Stimulated activated CD8-positive, alpha-beta memory T cell treated with anti-CD3 and anti-CD28 coated beads, Interleukin-12 subunit alpha, Interleukin-12 subunit beta, amount 100 ng/mL, for 4 hours (primary cell): ENCODE results near the gene HYDIN.
"Not testable (repeated sequence)": the region's sequence is repeated elsewhere in the genome, so short reads cannot be mapped to it uniquely, and the experiment has no call there.

Source experiments
- DNase-seq: peaks from one replicate; pipeline ENCODE4 v3.0.0-alpha.2; 2020; ENCODE audit warnings: low read depth

The HYDIN gene

DNA sequence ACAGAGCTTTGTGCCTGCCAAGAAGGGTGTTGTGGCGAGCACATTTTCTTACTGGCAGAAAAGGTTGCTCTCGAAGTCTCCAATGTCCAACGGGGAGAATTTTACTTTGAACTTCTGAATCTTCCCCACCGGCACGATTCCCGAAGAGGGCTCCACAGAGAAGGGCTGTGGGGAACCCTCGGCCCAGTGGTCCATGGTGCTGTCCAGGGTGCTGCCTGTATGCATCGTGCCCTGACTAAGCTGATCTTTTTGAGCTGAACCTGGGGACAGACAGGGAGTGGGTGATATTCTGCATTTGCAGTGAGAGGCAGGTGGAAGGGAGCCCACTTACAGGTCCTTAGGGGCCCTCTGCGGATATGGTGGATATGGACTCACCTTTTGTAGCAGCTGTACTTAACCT lies 368.5 kb downstream of the HYDIN start:
- not testable (repeated sequence) for DNase-seq

DNA sequence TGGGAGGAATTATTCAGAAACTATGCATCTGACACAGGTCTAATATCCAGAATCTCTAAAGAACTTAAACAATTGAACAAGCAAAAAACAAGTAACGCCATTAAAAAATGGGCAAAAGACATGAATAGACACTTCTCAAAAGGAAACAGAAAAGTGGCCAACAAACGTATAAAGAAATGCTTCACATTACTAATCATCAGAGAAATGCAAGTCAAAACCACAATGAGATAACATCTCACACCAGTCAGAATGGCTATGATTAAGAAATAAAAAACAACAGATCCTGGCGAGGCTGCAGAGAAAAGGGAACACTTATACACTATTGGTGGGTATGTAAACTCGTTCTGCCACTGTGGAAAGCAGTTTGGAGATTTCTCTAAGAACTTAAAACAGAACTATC lies 379.2 kb downstream of the HYDIN start:
- not testable (repeated sequence) for DNase-seq

DNA sequence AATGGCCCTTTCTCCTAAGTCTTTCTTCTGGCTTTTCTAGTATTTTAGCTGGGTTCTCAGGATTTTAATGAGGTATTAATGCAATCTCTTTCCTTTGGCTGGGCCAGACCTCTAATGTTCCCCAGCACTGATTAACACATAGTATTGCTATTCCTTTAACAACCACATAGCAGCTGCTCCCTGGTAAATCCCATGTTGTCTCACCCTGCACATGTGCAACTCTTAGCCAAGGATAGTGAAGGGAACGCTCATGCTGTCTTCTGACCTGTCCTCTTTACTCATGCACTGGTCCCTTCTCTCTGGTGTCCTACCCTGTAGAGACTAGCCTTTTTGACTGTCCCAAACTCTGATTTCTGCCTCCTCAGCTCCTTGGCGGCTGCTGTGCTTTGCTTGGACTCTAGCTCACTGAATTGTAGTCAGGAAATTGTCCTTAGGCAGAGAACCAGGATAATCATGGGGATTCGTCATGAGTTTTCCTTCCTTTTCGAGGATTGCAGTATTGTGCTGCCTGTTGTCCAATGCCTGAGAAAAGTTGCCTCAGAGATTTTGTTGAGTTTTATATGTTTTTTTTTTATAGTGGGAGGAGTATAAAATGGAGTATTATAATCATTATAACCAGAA lies 406.9 kb downstream of the HYDIN start:
- not testable (repeated sequence) for DNase-seq

DNA sequence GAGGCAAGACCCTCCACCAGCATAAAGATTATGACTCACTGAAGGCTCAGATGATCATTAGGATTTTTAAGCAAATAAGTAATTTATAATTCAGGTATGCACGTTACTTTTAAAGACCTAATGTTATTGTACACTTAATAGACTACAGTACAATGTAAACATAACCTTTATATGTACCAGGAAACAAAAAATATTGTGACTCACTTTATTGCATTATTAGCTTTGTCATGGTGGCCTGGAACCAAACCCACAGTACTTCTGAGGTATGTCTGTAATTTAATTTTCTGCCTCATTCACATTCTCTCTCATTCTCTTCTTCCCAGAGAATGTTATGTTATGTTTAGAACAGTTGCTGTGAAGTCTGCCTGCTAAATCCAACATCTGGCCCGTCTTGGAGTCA lies 407.8 kb downstream of the HYDIN start:
- DNase-seq: not testable (repeated sequence)

DNA sequence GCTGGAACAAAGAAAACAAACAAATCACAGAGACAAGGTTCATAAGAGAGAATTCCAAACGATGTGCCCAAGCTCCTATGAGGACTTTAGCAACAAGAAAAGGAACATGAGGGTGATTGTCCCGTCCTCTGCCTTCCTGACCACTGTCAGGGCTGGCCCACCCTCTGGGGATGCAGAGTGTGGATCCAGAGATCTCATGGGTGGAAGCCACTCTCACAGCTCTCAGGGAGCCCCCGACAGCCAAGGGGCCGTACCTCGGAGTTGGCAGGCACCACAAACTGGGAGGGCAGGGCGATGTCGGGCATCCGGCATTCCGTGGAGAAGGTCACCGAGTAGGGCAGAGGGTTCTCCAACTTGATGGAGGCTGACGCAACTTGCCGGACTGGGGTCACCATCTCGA lies 412.4 kb downstream of the HYDIN start:
- DNase-seq: not testable (repeated sequence)

GRCh38 chr16:70809392-70810060 lies 421.0 kb downstream of the HYDIN start:
- DNase-seq: no peak

DNA sequence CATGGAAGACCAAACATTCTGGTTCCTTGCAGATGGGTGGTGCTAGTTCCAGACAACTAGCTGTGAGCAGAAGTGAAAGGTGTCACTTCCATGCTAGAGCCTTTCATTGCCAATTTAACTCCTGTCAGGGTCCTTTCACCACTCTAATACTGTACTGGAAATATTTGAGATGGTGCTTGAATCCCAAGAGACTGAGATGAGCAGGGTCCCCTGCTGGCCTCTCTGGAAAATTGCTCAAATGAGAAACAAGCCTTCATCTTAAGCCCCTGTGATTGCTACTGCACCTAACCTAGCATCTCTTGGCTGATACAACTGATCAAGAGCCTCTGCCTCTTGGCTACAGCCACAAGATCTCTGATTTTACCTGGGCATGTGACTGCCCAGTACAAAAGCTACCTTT lies 422.2 kb downstream of the HYDIN start:
- DNase-seq: no peak

GRCh38 chr16:70805787-70806186 lies 424.7 kb downstream of the HYDIN start:
- no peak for DNase-seq

DNA sequence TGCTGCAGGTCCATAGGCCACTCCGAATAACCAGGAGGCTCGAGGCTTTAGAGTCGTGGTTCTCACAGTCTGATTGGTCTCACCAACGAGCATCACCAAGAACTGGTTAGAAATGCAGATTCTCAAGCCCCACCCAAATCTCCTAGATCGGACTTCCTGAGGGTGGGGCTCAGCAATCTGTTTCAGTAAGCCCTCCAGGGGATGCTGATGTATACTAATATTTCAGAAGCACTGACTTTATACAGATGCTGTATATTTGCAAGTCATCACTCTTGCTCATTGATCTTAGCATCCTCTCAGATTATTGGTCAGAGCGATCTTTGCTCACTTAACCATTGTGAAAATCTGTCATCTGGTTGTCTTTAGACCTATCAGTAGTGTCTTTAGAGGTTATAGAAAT lies 425.1 kb downstream of the HYDIN start:
- DNase-seq: no peak

GRCh38 chr16:70804734-70805169 lies 425.8 kb downstream of the HYDIN start:
- no peak for DNase-seq

DNA sequence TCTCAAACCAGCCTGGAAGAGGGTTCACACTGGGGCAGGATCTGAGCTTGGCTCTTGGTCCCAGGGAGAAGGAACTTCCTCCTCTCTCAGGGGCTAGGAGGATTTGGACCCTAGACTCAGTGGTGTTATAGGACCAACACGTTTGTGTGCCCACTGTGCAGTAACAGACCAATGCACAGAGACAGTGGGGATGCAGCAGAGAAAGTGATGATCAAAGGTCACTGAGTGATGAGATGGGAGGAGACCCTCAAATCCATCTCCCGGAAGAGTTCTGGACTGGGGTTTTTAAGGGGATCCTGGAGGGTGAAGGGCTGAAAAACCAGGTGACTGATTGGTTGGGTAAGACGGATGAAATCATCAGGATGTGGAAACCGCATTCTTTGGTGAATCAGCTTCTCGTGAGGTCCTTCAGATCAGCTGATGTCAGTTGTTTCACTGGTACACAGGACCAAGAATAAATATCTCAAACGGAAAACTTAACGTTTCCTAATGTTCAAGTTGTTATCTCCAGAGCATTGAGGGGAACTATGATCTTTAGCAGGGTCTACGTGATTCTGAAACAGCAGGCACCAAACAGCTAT lies 426.3 kb downstream of the HYDIN start:
- no peak for DNase-seq

DNA sequence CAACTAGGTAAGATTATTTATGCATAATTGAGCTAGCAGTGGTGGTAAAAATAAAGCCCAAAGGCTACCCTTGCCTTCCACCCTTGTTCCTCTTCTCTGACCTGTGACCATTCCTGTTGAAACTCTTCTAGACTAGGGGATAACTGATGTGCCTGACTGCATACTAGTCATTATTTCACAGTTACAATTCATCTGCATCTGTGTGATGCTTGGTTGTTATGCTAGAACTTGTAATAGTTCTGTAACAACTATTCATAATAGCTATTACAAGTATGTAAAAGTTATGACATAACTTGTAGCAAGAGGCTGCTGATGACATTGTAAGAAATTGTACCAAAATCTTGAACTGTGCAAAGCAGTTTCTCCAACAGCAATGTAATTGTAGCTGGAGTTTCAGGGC lies 427.2 kb downstream of the HYDIN start:
- no peak for DNase-seq

- no peak for DNase-seq
Measured at GRCh38 chr16:70801611-70802010, 428.9 kb downstream of the HYDIN start.

GRCh38 chr16:70800781-70801480 lies 429.6 kb downstream of the HYDIN start, which contains the start of gene VAC14:
VAC14 (minus strand) TSS chr16:70801158; CDS start chr16:70800900, 258 bp downstream.
- DNase-seq: peak; percentile 92

DNA sequence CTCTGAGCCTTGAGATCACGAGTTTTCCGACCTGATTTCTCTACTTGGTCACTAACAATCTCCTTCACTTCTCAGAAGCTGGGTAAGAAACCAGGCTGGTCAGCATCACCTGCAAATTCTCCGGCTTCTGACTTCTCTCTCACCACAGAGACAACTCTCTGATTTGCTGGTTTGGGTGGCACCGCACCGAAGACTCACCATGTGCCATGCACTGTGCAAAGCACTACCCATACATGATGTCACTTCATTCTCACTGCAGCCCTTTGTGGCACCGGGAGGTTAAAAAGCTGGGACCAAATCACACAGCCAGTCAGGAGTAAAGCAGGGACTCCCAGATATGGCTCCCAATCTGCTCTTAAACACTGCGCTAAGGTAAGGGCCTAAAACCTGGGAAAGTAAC lies 430.2 kb downstream of the HYDIN start:
- no peak for DNase-seq

DNA sequence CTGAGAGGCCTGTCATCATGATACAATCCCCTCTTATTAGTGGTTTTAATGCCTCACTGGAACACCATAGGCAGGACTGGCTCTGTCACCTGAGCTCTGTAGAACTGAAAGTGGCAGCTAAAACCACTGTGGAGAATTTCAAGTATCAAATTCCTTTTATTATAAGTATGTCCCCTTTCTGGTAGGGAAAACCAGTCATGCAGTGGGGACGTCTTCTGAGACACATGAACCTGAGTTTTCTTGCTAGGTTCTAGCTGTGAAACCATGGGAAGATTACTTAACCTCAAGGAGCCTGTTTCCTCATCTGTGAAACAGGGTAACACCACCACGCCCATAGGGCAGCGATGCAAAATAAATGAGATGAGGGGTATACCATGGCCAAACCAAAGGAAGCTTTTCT lies 434.2 kb downstream of the HYDIN start:
- no peak for DNase-seq

DNA sequence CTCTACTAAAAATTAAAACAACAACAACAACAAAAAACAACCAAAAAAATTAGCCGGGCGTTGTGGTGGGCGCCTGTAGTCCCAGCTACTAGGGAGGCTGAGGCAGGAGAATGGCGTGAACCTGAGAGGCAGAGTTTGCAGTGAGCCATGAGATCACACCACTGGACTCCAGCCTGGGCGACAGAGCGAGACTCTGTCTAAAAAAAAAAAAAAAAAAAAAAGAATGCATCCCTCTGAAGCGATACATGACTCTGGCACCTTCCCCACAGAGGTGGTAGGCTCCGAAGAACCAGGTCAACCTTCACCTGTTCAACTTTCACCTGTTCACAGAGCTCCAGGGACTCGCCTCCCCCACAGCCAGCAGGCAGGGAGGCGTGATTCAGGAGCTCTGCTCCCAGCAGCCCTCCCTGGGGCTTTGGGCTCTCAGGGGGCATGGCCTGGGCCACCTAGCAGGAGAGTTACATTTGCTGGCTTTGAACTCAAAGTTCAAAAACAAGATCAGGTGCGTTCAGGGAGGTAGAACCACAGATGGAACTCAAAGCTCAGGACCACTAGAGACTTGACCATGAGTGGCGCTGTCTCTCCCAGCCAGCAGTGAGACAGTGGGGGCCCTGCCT lies 435.1 kb downstream of the HYDIN start:
- DNase-seq: no peak

DNA sequence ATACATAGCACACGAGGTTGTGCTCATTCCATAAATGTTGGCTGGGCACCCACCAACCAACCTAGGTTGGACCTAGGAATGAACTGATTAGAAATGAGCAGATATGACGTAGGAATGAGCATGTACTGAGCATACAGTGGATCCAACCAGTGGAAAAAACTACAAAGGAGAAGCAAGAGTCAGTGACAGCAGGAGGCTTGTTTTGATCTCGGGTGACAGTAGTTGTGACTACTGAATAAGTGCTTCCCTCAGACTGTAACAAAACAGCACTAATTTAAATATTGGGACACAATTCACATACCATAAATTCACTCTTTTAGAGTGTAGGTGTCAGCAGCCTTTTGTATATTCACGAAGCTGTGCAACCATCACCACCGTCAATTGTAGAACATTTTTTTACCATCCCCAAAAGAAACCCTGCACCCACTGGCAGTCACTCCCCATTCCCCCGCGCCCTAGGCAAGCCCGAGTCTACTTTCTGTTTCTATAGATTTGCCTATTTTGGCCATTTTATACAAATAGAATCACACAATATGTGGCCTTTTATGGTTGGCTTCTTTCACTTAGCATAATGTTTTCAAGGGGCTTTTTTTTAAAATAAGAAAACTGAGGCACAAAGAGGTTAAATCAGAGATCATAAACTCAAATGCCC lies 436.5 kb downstream of the HYDIN start:
- DNase-seq: no peak

- no peak for DNase-seq
Measured at GRCh38 chr16:70790815-70791214, 439.7 kb downstream of the HYDIN start.

GRCh38 chr16:70789595-70790447 lies 440.7 kb downstream of the HYDIN start:
- DNase-seq: no peak
